Measurements from ENCODE around the gene RNF114.
A peak's percentile ranks its signal among the peaks of the same experiment; 100 is the strongest.
"Not testable (repeated sequence)": the region's sequence is repeated elsewhere in the genome, so short reads cannot be mapped to it uniquely, and the experiment has no call there.

The RNF114 gene

GRCh38 chr20:49999329-49999728 lies 63.1 kb downstream of the RNF114 start:
- Mint-ChIP-seq H3K4me1 (peaks cover 4% of the 10 kb centered on the region), H3K27me3 (ENCODE audit: low read depth) (peaks cover 3% of the 10 kb centered on the region), H3K36me3 (ENCODE audit: low read depth) (no peaks in the 10 kb centered on the region), H3K9me3 (no peaks in the 10 kb centered on the region), H3K4me3 (no peak overlapping the region), H3K27ac (no peak overlapping the region)
- TF ChIP-seq CTCF (IDR thresholded peaks at IDR 0.05; ENCODE audit: unreplicated experiment in 3 of 3), result no peak

GRCh38 chr20:50000548-50001222 lies 64.5 kb downstream of the RNF114 start:
- not testable (repeated sequence) for H3K27me3 Mint-ChIP-seq (ENCODE audit: low read depth); H3K36me3 Mint-ChIP-seq (ENCODE audit: low read depth); H3K4me3 Mint-ChIP-seq; H3K9me3 Mint-ChIP-seq; H3K4me1 Mint-ChIP-seq
- peak overlapping the region in 1 of 3 experiments; percentile 8 for H3K27ac Mint-ChIP-seq

GRCh38 chr20:50001784-50002311 lies 65.7 kb downstream of the RNF114 start:
- H3K4me1 Mint-ChIP-seq, result peaks cover 4% of the 10 kb centered on the region
- no peak overlapping the region for H3K4me3 Mint-ChIP-seq
- TF ChIP-seq CTCF (IDR thresholded peaks at IDR 0.05; ENCODE audit: unreplicated experiment in 3 of 3), result no peak
- no peaks in the 10 kb centered on the region for H3K9me3 Mint-ChIP-seq
- H3K36me3 Mint-ChIP-seq (ENCODE audit: low read depth), result no peaks in the 10 kb centered on the region
- peak overlapping the region in 1 of 3 experiments; percentile 35 for H3K27ac Mint-ChIP-seq
- H3K27me3 Mint-ChIP-seq (ENCODE audit: low read depth), result peaks cover 3% of the 10 kb centered on the region

- H3K4me3 Mint-ChIP-seq, result no peak overlapping the region
- no peak for TF ChIP-seq CTCF (IDR thresholded peaks at IDR 0.05; ENCODE audit: unreplicated experiment in 3 of 3)
- peak overlapping the region in 2 of 3 experiments; percentile 10 to 18 for H3K27ac Mint-ChIP-seq
- H3K9me3 Mint-ChIP-seq, result no peaks in the 10 kb centered on the region
- H3K27me3 Mint-ChIP-seq (ENCODE audit: low read depth), result peaks cover 3% of the 10 kb centered on the region
- H3K4me1 Mint-ChIP-seq, result peaks cover 4% of the 10 kb centered on the region
- no peaks in the 10 kb centered on the region for H3K36me3 Mint-ChIP-seq (ENCODE audit: low read depth)
These were observed 67.1 kb downstream of the RNF114 start for GRCh38 chr20:50003253-50003656.

Data from nephron (organoid).